Rectal smooth muscle tissue (tissue), 1 donor: ENCODE data around the gene CENPA.

Source experiments
- H3K27ac ChIP-seq: one replicate; pipeline ENCODE4 v1.7.0; 2013; ENCODE audit warnings: low read depth, low read length, inconsistent platforms
- H3K27me3 ChIP-seq: one replicate; pipeline ENCODE4 v1.7.0; 2013; ENCODE audit warnings: low read length; ENCODE audit not compliant: control insufficient read depth, insufficient read depth
- H3K36me3 ChIP-seq: one replicate; pipeline ENCODE4 v1.7.0; 2013; ENCODE audit warnings: low read length; ENCODE audit not compliant: control insufficient read depth, insufficient read depth
- H3K4me1 ChIP-seq: one replicate; pipeline ENCODE4 v1.7.0; 2013; ENCODE audit warnings: low read length; ENCODE audit not compliant: control insufficient read depth, insufficient read depth
- H3K4me3 ChIP-seq: one replicate; pipeline ENCODE4 v1.7.0; 2013; ENCODE audit warnings: low read length
- H3K9ac ChIP-seq: one replicate; pipeline ENCODE4 v1.7.0; 2013; ENCODE audit warnings: low read length

Gene CENPA

DNA sequence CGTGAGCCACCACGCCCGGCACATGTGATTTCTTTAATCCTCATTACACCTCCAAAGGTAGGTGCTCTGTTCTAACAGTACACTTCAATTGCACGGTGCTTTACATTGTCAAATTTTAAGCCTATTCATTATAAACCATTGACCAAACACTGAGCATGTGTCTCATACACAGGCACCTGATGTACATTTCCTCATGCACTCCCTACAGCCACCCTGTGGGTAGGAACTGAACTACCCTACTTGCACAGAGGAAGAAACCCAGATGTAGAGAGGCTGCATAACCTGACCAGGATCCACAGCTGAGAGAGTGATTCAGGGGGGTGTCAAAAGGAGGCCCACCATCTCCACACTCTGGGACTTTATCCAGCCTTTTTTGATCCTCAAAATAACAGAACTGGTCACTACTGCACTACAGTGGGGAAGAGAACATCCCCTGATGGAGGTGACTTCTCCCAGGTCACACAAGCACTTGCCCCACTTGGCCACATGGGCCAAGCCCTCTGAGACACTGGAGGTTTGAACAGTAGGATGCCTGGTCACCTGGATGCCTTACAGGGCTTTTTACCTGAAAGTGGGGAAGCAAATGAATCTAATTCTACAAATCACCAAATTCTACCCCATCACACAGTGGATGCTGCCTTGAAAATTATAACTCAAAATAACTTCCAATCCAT is 55.2 kb downstream of the CENPA start:
- peaks cover 3% of the 10 kb centered on the region for H3K27me3 ChIP-seq
- no peaks in the 10 kb centered on the region for H3K36me3 ChIP-seq
- H3K9ac ChIP-seq, result no peak overlapping the region

GRCh38 chr2:26843041-26843440 is 57.2 kb downstream of the CENPA start:
- H3K27ac ChIP-seq, result no peak overlapping the region
- H3K36me3 ChIP-seq, result no peaks in the 10 kb centered on the region
- H3K27me3 ChIP-seq, result peaks cover 15% of the 10 kb centered on the region
- H3K4me3 ChIP-seq, result no peak overlapping the region
- no peak overlapping the region for H3K9ac ChIP-seq
- H3K4me1 ChIP-seq, result no peaks in the 10 kb centered on the region

More for the DNA sequence above, 55.2 kb downstream of the CENPA start:
- Histone ChIP-seq H3K27ac (no peak overlapping the region), H3K4me3 (no peak overlapping the region), H3K4me1 (no peaks in the 10 kb centered on the region)
